Astrocyte (in vitro differentiated cells and primary cell): ENCODE measurements around the gene MAN1C1.

Experiments used
- EZH2 ChIP-seq: IDR thresholded peaks from 2 replicates; pipeline ENCODE4 v1.6.1; 2012; ENCODE audit warnings: mild to moderate bottlenecking, low read length, inconsistent platforms; ENCODE audit not compliant: insufficient read depth
- TF ChIP-seq, protein P1 (sequence below): IDR thresholded peaks from 2 replicates; pipeline ENCODE4 v1.5.1; 2011; ENCODE audit warnings: low read depth, mild to moderate bottlenecking, inconsistent platforms, low read length, moderate library complexity; ENCODE audit not compliant: insufficient read depth

DNA sequence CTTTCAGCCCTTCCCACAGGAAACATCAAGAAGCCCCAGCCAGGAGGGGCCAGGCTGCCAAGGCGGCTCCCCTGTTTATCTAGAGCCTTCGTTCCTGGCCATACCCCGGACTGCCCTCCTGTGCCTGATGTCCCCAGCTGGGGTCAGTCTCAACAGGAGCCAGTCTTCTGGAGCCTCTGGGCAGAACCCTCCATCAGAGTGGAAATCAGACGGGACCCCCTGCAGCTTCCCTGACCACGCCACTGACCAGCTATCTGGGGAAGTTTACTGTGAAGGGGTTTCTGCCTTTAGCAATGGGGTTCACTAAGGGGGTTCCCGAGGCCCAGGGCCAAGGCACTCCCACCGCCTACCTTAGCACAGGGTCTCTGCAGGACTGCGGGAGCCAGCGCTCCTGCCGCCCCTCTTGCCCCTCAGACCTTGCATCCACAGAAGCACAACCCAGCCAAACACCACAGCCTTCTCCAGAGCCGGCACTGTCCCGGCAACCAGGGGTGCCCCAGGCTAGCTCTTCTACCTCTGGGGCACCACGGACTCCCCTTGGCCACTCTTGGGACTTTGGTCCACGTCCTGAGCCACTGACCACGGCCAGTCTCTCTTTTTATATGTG is 199.6 kb downstream of the MAN1C1 start:
- TF ChIP-seq, protein P1, sequence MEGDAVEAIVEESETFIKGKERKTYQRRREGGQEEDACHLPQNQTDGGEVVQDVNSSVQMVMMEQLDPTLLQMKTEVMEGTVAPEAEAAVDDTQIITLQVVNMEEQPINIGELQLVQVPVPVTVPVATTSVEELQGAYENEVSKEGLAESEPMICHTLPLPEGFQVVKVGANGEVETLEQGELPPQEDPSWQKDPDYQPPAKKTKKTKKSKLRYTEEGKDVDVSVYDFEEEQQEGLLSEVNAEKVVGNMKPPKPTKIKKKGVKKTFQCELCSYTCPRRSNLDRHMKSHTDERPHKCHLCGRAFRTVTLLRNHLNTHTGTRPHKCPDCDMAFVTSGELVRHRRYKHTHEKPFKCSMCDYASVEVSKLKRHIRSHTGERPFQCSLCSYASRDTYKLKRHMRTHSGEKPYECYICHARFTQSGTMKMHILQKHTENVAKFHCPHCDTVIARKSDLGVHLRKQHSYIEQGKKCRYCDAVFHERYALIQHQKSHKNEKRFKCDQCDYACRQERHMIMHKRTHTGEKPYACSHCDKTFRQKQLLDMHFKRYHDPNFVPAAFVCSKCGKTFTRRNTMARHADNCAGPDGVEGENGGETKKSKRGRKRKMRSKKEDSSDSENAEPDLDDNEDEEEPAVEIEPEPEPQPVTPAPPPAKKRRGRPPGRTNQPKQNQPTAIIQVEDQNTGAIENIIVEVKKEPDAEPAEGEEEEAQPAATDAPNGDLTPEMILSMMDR: no peak
- TF ChIP-seq EZH2: no peak
